Osteoblast (primary cell): ENCODE results near the gene AVPR1B. TPM values are rescaled to one million over a fixed set of nuclear protein-coding genes. Genes with fewer than 3 reads are reported as not detected.

Experiments used
- DNase-seq: peaks from one replicate; pipeline ENCODE4 v3.0.0; 2011; ENCODE audit warnings: low spot score, mixed read lengths; ENCODE audit not compliant: insufficient read length; ENCODE audit errors: missing footprints
- H2AFZ ChIP-seq: 2 replicates; pipeline ENCODE4 v1.6.0; 2011; ENCODE audit warnings: mild to moderate bottlenecking, low read length
- H3K27ac ChIP-seq: 2 replicates; pipeline ENCODE4 v1.5.1; 2011; ENCODE audit warnings: mild to moderate bottlenecking, low read depth, low read length, moderate library complexity
- H3K27me3 ChIP-seq: 2 replicates; pipeline ENCODE4 v1.6.0; 2012; ENCODE audit warnings: mild to moderate bottlenecking, control low read depth, inconsistent platforms, low read length, moderate library complexity; ENCODE audit not compliant: insufficient read depth
- H3K36me3 ChIP-seq: 2 replicates; pipeline ENCODE4 v1.5.1; 2011; ENCODE audit warnings: mild to moderate bottlenecking, low read length, control low read depth, moderate library complexity; ENCODE audit not compliant: insufficient read depth
- H3K4me1 ChIP-seq: 2 replicates; pipeline ENCODE4 v1.5.1; 2011; ENCODE audit warnings: mild to moderate bottlenecking, low read length, control low read depth, moderate library complexity; ENCODE audit not compliant: insufficient read depth
- H3K4me2 ChIP-seq: 2 replicates; pipeline ENCODE4 v1.6.0; 2011; ENCODE audit warnings: mild to moderate bottlenecking, low read length; ENCODE audit not compliant: insufficient read depth
- H3K4me3 ChIP-seq: fragments of 200-600 bp; sonication (generic); 3 replicates; pipeline ENCODE4 v1.5.1; 2012; ENCODE audit warnings: mild to moderate bottlenecking, low read length, inconsistent platforms; ENCODE audit not compliant: insufficient read depth
- H3K79me2 ChIP-seq: 2 replicates; pipeline ENCODE4 v1.6.0; 2012; ENCODE audit warnings: mild to moderate bottlenecking, low read length, control low read depth, inconsistent platforms; ENCODE audit not compliant: insufficient read depth
- H3K9me3 ChIP-seq: 2 replicates; pipeline ENCODE4 v1.5.1; 2011; ENCODE audit warnings: low read depth, low read length, control low read depth
- H4K20me1 ChIP-seq: 2 replicates; pipeline ENCODE4 v1.6.0; 2012; ENCODE audit warnings: mild to moderate bottlenecking, low read length, control low read depth; ENCODE audit not compliant: insufficient read depth
- total RNA-seq: library from RNA; depleted of rRNA; stranded (reverse); fragments of >200 nt; gene quantifications from 2 replicates; pipeline ENCODE4 v1.2.3, GENCODE V29; 2012
- TF ChIP-seq, protein P1 (sequence below): IDR thresholded peaks from 2 replicates; pipeline ENCODE4 v1.5.1; 2011; ENCODE audit warnings: mild to moderate bottlenecking, low read depth, low read length, moderate library complexity; ENCODE audit errors: extremely low read depth

The AVPR1B gene
- total RNA-seq, 1 donor, result not detected

GRCh38 chr1:206112600-206113301 lies 4.4 kb downstream of the AVPR1B start:
- no peak overlapping the region for H3K4me2 ChIP-seq
- H3K27ac ChIP-seq, result no peak overlapping the region
- H4K20me1 ChIP-seq, result no peaks in the 10 kb centered on the region
- H3K4me1 ChIP-seq, result peaks cover 3% of the 10 kb centered on the region
- TF ChIP-seq, protein P1, sequence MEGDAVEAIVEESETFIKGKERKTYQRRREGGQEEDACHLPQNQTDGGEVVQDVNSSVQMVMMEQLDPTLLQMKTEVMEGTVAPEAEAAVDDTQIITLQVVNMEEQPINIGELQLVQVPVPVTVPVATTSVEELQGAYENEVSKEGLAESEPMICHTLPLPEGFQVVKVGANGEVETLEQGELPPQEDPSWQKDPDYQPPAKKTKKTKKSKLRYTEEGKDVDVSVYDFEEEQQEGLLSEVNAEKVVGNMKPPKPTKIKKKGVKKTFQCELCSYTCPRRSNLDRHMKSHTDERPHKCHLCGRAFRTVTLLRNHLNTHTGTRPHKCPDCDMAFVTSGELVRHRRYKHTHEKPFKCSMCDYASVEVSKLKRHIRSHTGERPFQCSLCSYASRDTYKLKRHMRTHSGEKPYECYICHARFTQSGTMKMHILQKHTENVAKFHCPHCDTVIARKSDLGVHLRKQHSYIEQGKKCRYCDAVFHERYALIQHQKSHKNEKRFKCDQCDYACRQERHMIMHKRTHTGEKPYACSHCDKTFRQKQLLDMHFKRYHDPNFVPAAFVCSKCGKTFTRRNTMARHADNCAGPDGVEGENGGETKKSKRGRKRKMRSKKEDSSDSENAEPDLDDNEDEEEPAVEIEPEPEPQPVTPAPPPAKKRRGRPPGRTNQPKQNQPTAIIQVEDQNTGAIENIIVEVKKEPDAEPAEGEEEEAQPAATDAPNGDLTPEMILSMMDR, result no peak
- no peaks in the 10 kb centered on the region for H3K9me3 ChIP-seq
- peak; percentile 54 for DNase-seq
- H2AFZ ChIP-seq, result no peak overlapping the region
- peaks cover 41% of the 10 kb centered on the region for H3K27me3 ChIP-seq
- H3K4me3 ChIP-seq, result no peak overlapping the region
- H3K79me2 ChIP-seq, result no peaks in the 10 kb centered on the region
- no peaks in the 10 kb centered on the region for H3K36me3 ChIP-seq

GRCh38 chr1:206111271-206111927 lies 5.8 kb downstream of the AVPR1B start:
- DNase-seq, result peak; percentile 56
- H3K27me3 ChIP-seq, result peaks cover 36% of the 10 kb centered on the region
- no peak overlapping the region for H3K4me2 ChIP-seq
- no peaks in the 10 kb centered on the region for H3K79me2 ChIP-seq
- no peak overlapping the region for H3K4me3 ChIP-seq
- H3K9me3 ChIP-seq, result no peaks in the 10 kb centered on the region
- H3K27ac ChIP-seq, result no peak overlapping the region
- no peaks in the 10 kb centered on the region for H3K36me3 ChIP-seq
- no peaks in the 10 kb centered on the region for H3K4me1 ChIP-seq
- TF ChIP-seq, protein P1, result no peak
- H4K20me1 ChIP-seq, result no peaks in the 10 kb centered on the region
- H2AFZ ChIP-seq, result no peak overlapping the region

GRCh38 chr1:206110820-206111219 lies 6.4 kb downstream of the AVPR1B start:
- Histone ChIP-seq H3K27ac (no peak overlapping the region), H3K79me2 (no peaks in the 10 kb centered on the region), H3K4me2 (no peak overlapping the region), H3K36me3 (no peaks in the 10 kb centered on the region), H3K27me3 (peaks cover 35% of the 10 kb centered on the region), H4K20me1 (no peaks in the 10 kb centered on the region), H3K9me3 (no peaks in the 10 kb centered on the region), H3K4me3 (no peak overlapping the region), H3K4me1 (peaks cover 4% of the 10 kb centered on the region), H2AFZ (no peak overlapping the region)
- TF ChIP-seq, protein P1, result no peak
- DNase-seq, result no peak

- Histone ChIP-seq H3K4me1 (peaks cover 4% of the 10 kb centered on the region), H4K20me1 (no peaks in the 10 kb centered on the region), H3K4me2 (no peak overlapping the region), H3K9me3 (no peaks in the 10 kb centered on the region), H3K79me2 (no peaks in the 10 kb centered on the region), H3K4me3 (no peak overlapping the region), H3K36me3 (no peaks in the 10 kb centered on the region), H2AFZ (no peak overlapping the region), H3K27me3 (peaks cover 34% of the 10 kb centered on the region), H3K27ac (no peak overlapping the region)
- no peak for DNase-seq
- TF ChIP-seq, protein P1, result no peak
Observed at GRCh38 chr1:206110161-206110560, 7.0 kb downstream of the AVPR1B start.
